Anterior cingulate cortex (tissue), 58 donors: ENCODE results near the gene IGF2R.
A peak's percentile ranks its signal among the peaks of the same experiment; 100 is the strongest.

Experiments used
- DNase-seq, 58 donors: peaks; one replicate each; lab custom pipeline; 2025; lab: John Stamatoyannopoulos, UW

The IGF2R gene

DNA sequence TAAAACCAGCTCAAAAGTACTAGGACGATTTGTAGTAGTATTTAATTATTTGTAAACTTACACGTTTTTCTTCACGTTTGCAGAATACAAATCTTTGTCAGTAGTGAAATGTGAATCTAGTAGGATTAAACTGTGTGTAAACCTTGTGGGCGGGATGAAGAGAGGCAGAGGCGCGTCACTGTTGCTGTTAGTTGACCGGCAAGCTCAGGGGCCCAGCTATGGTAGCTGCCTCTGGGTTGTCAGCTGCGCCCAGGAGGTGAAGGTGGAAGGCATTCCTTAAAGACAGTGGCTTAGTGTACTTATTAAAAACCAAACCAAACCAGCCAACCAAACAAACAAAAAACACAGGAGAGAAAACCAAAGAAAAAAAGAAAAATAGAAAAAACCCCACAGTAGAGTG is 69.6 kb downstream of the IGF2R start:
- DNase-seq, result no peak

GRCh38 chr6:160039441-160039840 is 70.6 kb downstream of the IGF2R start:
- DNase-seq, result no peak

DNA sequence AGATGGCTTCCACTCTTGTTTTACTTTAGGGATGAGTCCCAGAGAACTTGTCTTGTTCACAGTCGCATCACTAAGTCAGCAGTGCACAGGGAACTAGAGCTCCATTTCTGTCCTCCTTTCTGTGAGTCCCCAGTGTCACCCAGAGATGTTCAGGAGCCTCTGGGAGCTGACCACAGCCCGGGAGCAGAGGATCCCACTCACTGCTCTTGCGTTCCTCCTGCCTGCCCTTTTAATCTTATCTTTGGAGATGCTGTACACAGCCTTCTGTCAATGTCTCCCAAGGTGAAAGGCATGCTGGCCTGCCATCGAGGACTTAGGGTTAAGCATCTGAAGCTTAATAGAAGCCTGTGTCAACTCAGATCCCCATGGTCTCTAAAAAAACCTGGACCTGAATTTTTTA is 71.2 kb downstream of the IGF2R start:
- no peak for DNase-seq

- DNase-seq, result no peak
Observed at GRCh38 chr6:160040527-160041264, 71.8 kb downstream of the IGF2R start.

DNA sequence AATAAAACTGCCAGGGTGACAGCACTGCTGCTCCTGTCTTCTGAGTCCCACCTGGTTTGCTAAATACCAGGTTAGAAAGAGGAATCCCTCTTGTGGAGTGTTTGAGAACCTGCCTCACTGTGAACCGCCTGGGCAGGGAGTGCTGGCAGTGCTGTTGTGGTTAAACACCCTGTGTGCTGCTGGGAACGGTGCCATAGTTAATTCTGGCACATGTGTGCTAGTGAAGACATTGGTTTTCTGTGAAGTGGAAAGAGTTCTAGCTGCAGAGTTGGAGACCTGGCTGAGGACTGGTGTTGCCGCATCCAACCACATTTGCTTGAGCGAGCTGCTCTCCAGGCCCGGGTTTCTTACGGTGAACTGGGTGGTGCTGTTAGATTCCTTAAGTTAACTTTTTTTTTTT is 72.7 kb downstream of the IGF2R start:
- DNase-seq, result peak in 38 of 58 donors; percentile 3 to 82 (median 26)

- DNase-seq, result no peak
Observed at GRCh38 chr6:160042014-160042773, 73.3 kb downstream of the IGF2R start.

- DNase-seq, result no peak
Observed at GRCh38 chr6:160042788-160043301, 74.0 kb downstream of the IGF2R start.

DNA sequence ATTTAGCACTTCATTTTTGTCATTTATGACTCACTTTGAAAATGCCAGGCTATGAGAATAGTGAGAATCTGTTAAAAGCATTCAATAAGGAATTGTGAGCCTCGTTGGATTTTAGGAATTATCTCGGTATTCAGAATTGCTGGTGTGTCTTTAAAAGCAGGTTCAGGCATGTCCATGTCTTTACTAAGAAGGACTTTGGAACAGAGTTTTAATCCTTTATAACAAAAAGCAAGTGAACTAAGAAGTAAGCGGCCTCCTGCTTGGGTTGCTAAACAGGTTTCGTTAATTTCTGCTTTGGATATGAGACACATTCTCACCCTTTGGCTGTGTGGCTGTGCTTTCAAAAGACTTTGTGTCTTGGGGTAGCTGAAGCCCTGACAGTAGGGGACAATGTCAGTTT is 74.9 kb downstream of the IGF2R start:
- no peak for DNase-seq

GRCh38 chr6:160044687-160045086 is 75.8 kb downstream of the IGF2R start:
- DNase-seq, result no peak

GRCh38 chr6:160048471-160048870 is 79.6 kb downstream of the IGF2R start:
- peak in 1 of 58 donors; percentile 10 for DNase-seq

GRCh38 chr6:160049346-160049745 is 80.5 kb downstream of the IGF2R start:
- DNase-seq, result no peak

DNA sequence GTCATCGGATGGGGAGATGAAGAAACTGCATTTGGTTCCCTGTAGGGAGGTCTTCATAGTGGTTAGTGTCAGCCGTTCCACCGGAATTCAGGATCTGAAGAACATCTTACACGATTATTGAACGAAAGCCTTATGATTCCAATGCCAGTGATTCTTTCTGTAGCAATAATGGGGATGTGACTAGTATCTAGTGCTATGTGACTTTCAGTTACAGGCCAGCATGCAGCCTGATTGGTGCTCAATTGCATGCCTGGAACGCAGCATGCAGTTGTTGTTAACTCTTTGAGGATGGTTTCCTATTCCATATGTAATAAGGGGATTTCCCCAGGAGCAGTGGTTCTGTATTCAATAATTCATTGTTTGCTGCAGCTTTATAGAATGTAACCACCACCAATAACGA is 81.1 kb downstream of the IGF2R start:
- no peak for DNase-seq

DNA sequence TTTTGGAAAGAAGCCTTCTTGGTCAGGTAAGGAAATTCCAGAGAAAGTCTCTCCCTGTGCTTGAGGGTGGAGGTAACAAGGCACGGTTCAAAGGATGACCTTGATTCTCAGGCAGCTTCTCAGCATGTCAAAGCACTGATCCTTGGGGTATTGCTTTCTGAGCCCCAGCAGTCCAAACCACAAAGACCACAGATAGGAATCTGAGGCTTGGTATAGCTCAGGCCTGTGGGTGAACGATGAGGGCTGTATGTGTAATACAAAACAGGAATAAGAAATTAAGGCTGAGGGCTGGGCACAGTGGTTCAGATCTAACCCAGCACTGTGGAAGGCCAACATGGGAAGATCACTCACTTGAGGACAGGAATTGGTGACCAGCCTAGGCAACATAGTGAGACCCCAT is 82.5 kb downstream of the IGF2R start:
- no peak for DNase-seq

GRCh38 chr6:160054271-160054670 is 85.4 kb downstream of the IGF2R start:
- no peak for DNase-seq

DNA sequence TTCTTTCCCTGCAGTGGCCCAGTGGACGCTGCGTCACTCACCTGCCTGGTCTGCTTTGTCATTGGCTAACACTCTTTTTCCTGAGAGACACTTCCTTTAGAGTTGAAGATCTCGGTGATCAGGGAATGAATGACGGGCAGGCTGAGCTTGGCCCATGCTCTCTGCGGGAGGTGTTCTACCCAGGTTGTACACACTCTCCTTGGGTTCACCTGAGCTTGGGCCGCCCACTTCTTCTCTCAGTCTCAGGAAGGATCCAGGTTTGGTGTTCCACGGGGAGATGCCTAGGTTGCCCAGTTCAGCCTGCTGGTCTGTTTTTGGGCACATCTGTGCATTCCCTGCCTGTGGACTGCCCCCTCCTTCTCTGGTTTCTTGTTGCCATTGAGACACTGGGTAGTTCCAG is 86.0 kb downstream of the IGF2R start:
- no peak for DNase-seq

DNA sequence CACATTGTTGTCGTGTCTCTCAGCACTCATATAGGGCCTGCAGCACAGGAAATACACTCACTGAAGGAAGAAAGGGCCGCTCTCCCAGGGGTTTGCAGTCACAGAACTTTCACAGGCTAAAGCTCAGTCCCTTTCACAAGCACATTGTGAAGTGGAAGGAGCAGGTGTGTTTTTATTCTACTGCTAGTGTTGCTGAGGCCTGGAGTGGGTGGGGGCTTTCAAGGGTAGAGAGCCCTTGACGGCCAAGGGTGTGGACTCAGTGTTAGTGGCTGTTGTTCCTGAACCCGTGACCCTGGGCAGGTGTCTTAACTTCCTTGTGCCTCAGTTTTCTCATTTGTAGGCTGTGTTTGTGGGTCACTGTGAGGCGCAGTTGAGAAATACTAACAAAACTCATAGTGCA is 86.5 kb downstream of the IGF2R start:
- no peak for DNase-seq

DNA sequence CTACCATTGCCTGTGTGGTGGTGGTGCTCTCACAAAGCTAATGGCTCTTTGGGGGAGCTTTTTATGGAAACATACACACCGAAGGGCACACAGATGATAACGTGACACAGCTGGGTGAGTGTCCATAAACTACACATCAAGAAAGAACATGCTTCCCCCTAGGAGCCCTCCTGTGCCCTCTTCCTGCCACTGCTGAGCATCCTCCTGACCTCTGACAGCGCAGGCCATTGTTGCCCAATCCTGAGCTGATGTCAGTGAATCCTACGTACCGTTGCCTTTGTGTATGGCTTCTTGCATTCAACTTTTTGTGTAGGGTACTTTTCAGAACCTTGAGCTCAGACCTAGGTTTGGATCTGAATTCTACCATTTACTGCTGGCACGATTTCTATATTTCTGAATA is 86.9 kb downstream of the IGF2R start:
- DNase-seq, result no peak

DNA sequence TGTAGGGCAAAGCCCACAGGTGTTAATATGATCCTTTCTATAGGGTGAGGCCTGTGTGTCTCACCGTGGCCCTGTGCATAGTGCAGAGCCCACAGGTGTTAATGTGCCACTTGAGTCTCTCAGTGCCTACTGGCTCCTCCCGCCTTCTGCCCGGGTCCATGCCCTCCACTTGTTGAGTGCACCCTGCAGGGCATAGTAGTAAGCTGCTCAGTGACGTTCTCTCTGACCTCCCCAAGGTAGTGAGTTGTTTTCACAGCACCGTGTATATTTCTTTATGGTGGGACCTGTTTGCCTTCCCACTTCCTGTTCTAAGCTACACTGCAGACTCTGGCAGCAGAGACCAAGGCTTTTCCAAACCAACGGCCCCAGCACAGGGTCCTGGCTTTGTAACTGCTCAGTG is 88.2 kb downstream of the IGF2R start:
- no peak for DNase-seq

DNA sequence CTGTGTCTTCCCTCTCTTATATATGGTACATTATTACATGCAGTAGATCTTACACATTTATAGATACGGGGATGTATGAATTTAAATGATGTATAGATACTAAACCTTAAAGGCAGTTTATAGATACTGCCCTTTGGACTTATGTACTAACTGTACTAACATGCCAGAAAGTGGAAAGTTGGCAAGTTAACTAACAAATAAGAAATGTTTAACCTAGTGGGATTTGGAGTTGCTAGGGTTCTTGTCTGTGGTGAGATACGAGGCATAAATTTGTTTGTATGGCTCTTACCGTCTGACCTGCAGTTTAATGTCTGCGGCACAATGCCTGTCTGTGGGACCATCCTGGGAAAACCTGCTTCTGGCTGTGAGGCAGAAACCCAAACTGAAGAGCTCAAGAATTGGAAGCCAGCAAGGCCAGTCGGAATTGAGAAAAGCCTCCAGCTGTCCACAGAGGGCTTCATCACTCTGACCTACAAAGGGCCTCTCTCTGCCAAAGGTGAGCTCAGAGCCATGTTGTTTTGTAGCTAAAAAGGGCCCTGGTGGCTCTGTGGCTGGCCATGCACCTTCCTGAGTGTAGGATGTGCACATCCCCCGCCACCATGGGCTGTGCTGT is 89.8 kb downstream of the IGF2R start:
- DNase-seq, result no peak

GRCh38 chr6:160060221-160060620 is 91.3 kb downstream of the IGF2R start:
- no peak for DNase-seq

GRCh38 chr6:160060920-160061447 is 92.1 kb downstream of the IGF2R start:
- DNase-seq, result no peak
